Fibroblast of the conjunctiva (primary cell): ENCODE measurements around the gene PAPPA2.
"Not testable (repeated sequence)": the region's sequence is repeated elsewhere in the genome, so short reads cannot be mapped to it uniquely, and the experiment has no call there.

Experiments used
- DNase-seq: peaks from one replicate; pipeline ENCODE4 v3.0.0-alpha.2; 2010; ENCODE audit warnings: low read depth

The PAPPA2 gene

GRCh38 chr1:176552217-176552991, 89.4 kb downstream of the PAPPA2 start:
- DNase-seq: no peak

GRCh38 chr1:176552999-176553398, 90.0 kb downstream of the PAPPA2 start:
- DNase-seq: no peak

GRCh38 chr1:176556288-176556687, 93.3 kb downstream of the PAPPA2 start:
- DNase-seq: no peak

- no peak for DNase-seq
Measured at GRCh38 chr1:176557543-176558258, 94.7 kb downstream of the PAPPA2 start.

- no peak for DNase-seq
Measured at GRCh38 chr1:176558561-176558960, 95.6 kb downstream of the PAPPA2 start.

GRCh38 chr1:176559474-176559873, 96.5 kb downstream of the PAPPA2 start:
- no peak for DNase-seq

GRCh38 chr1:176559878-176560277, 96.9 kb downstream of the PAPPA2 start:
- peak; percentile 49 for DNase-seq

GRCh38 chr1:176560681-176561080, 97.7 kb downstream of the PAPPA2 start:
- peak; percentile 8 for DNase-seq

GRCh38 chr1:176561761-176562160, 98.8 kb downstream of the PAPPA2 start:
- DNase-seq: not testable (repeated sequence)

- no peak for DNase-seq
Measured at GRCh38 chr1:176566004-176566975, 103.3 kb downstream of the PAPPA2 start.

- DNase-seq: peak; percentile 36
Measured at GRCh38 chr1:176567190-176567794, 104.3 kb downstream of the PAPPA2 start.

GRCh38 chr1:176568185-176568584, 105.2 kb downstream of the PAPPA2 start:
- no peak for DNase-seq

GRCh38 chr1:176574756-176575155, 111.8 kb downstream of the PAPPA2 start:
- DNase-seq: no peak

GRCh38 chr1:176575991-176576390, 113.0 kb downstream of the PAPPA2 start:
- DNase-seq: no peak

GRCh38 chr1:176576670-176577069, 113.7 kb downstream of the PAPPA2 start:
- no peak for DNase-seq

GRCh38 chr1:176577646-176578197, 114.7 kb downstream of the PAPPA2 start:
- no peak for DNase-seq

- no peak for DNase-seq
Measured at GRCh38 chr1:176579087-176579486, 116.1 kb downstream of the PAPPA2 start.

- DNase-seq: no peak
Measured at GRCh38 chr1:176595217-176595616, 132.2 kb downstream of the PAPPA2 start.

- no peak for DNase-seq
Measured at GRCh38 chr1:176601348-176601747, 138.4 kb downstream of the PAPPA2 start.

GRCh38 chr1:176602388-176603004, 139.5 kb downstream of the PAPPA2 start:
- DNase-seq: no peak

GRCh38 chr1:176603696-176604095, 140.7 kb downstream of the PAPPA2 start:
- no peak for DNase-seq
